MCF 10A (cell line): ENCODE data around the gene HOTAIR. TPM values are rescaled to one million over a fixed set of nuclear protein-coding genes. Genes with fewer than 3 reads are reported as not detected.
A peak's percentile ranks its signal among the peaks of the same experiment; 100 is the strongest.

Experiments
- BruUV-seq: library from RNA; stranded (reverse); fragments of 400-500 nt; replicated peaks from 2 replicates; lab custom pipeline; 2021; lab: Mats Ljungman, UMichigan
- CTCF ChIA-PET: fragments of 300-600 bp; sonication (Branson Sonifier 250); formaldehyde crosslinking; extraction: SDS; loops from one replicate; lab custom pipeline; 2021; ENCODE audit warnings: antibody characterized with exemption, inconsistent platforms; lab: Yijun Ruan, JAX
- POLR2A ChIA-PET: fragments of 300-600, 350-650 bp; sonication (Branson Sonifier 250); formaldehyde crosslinking; extraction: SDS; loops from one replicate; lab custom pipeline; 2020; ENCODE audit warnings: antibody characterized with exemption, inconsistent platforms; lab: Yijun Ruan, JAX
- DNase-seq: peaks from one replicate; pipeline ENCODE4 v3.0.0-alpha.2; 2018; ENCODE audit not compliant: unreplicated experiment
- H3K27ac Mint-ChIP-seq: one replicate; pipeline ENCODE4 v1.8.0; 2022; ENCODE audit warnings: mild to moderate bottlenecking, low read depth, mixed read lengths; ENCODE audit not compliant: unreplicated experiment
- H3K27me3 Mint-ChIP-seq: one replicate; pipeline ENCODE4 v1.8.0; 2022; ENCODE audit warnings: mixed read lengths; ENCODE audit not compliant: insufficient read depth, unreplicated experiment
- H3K36me3 Mint-ChIP-seq: one replicate; pipeline ENCODE4 v1.8.0; 2022; ENCODE audit warnings: mild to moderate bottlenecking, moderate library complexity, mixed read lengths; ENCODE audit not compliant: insufficient read depth, unreplicated experiment
- H3K4me1 Mint-ChIP-seq: one replicate; pipeline ENCODE4 v1.8.0; 2022; ENCODE audit warnings: mixed read lengths; ENCODE audit not compliant: insufficient read depth, unreplicated experiment
- H3K4me3 Mint-ChIP-seq: one replicate; pipeline ENCODE4 v1.8.0; 2022; ENCODE audit warnings: mild to moderate bottlenecking, moderate library complexity, mixed read lengths; ENCODE audit not compliant: unreplicated experiment
- H3K9me3 Mint-ChIP-seq: one replicate; pipeline ENCODE4 v1.8.0; 2022; ENCODE audit warnings: mixed read lengths; ENCODE audit not compliant: unreplicated experiment
- intact Hi-C: fragments of 100-400 bp; cut with micrococcal nuclease; formaldehyde crosslinking; loops from 2 replicates; pipeline ENCODE4 v1.14.1; 2022
- total RNA-seq: library from RNA; stranded (reverse); gene quantifications from 2 replicates; pipeline ENCODE4 v1.2.3, GENCODE V29; 2022
- TF ChIP-seq, protein P1 (sequence below): fragments of 200-600 bp; IDR thresholded peaks from one replicate; pipeline ENCODE4 v1.8.0; 2022; ENCODE audit warnings: antibody characterized with exemption, mild to moderate bottlenecking; ENCODE audit not compliant: unreplicated experiment

Gene HOTAIR
- total RNA-seq, 1 experiment from 2014 or later = 2.0 TPM

DNA sequence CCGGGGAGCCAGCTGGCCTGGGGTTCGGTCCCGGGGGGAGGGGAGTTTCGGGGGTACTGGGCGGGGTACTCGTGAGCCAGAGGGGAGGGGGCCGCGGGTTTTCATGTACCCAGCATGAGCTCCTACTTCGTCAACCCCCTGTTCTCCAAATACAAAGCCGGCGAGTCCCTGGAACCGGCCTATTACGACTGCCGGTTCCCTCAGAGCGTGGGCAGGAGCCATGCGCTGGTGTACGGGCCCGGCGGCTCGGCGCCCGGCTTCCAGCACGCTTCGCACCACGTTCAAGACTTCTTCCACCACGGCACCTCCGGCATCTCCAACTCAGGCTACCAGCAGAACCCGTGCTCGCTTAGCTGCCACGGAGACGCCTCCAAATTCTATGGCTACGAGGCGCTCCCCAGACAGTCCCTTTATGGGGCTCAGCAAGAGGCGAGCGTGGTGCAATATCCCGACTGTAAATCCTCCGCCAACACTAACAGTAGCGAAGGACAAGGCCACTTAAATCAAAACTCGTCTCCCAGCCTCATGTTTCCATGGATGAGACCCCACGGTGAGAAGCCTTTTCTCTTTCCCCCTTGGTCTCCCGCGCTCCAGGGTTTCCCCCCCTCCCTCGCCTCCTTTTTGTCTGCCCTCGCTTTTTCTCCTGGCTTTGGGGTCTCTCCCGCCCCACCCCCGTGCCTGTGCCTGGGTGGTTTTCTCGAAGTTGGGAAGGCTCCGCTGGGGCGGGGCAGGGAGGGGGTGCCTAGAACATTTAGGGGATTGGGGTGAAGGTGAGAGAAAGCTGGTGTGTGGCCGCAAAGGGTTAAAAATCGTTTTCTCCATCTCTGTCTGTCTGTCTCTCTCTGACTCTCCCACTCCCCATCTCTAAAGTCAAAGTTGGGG is 34.7 kb upstream of the HOTAIR start:
- peak overlapping the region; percentile 75 for H3K4me3 Mint-ChIP-seq
- ChIA-PET CTCF (interaction anchor here (0.7 to 12.4 kb wide), 15 partner anchors 8 to 1682 kb away, joined by 3 to 200 read pairs (median 10); partner anchors contain the start of genes HOXC5, HOXC6 and SMUG1), POLR2A (interaction anchor here (0.6 to 3.1 kb wide), 19 partner anchors 8 to 349 kb away, joined by 3 to 20 read pairs (median 4); partner anchors contain the start of genes HOXC5, HOXC6, HOXC9 and SMUG1)
- TF ChIP-seq, protein P1, sequence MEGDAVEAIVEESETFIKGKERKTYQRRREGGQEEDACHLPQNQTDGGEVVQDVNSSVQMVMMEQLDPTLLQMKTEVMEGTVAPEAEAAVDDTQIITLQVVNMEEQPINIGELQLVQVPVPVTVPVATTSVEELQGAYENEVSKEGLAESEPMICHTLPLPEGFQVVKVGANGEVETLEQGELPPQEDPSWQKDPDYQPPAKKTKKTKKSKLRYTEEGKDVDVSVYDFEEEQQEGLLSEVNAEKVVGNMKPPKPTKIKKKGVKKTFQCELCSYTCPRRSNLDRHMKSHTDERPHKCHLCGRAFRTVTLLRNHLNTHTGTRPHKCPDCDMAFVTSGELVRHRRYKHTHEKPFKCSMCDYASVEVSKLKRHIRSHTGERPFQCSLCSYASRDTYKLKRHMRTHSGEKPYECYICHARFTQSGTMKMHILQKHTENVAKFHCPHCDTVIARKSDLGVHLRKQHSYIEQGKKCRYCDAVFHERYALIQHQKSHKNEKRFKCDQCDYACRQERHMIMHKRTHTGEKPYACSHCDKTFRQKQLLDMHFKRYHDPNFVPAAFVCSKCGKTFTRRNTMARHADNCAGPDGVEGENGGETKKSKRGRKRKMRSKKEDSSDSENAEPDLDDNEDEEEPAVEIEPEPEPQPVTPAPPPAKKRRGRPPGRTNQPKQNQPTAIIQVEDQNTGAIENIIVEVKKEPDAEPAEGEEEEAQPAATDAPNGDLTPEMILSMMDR = no peak
- peak; percentile 47 for DNase-seq
- H3K9me3 Mint-ChIP-seq = no peaks in the 10 kb centered on the region
- no peaks in the 10 kb centered on the region for H3K27me3 Mint-ChIP-seq
- TSS peak; percentile 49 for BruUV-seq
- H3K4me1 Mint-ChIP-seq = peaks cover 22% of the 10 kb centered on the region
- H3K36me3 Mint-ChIP-seq = no peaks in the 10 kb centered on the region
- H3K27ac Mint-ChIP-seq = peak overlapping the region; percentile 79
- intact Hi-C loops = loop anchor here (10.0 kb wide), 1 partner anchor 355 kb away; the partner anchor contains the start of gene GPR84

DNA sequence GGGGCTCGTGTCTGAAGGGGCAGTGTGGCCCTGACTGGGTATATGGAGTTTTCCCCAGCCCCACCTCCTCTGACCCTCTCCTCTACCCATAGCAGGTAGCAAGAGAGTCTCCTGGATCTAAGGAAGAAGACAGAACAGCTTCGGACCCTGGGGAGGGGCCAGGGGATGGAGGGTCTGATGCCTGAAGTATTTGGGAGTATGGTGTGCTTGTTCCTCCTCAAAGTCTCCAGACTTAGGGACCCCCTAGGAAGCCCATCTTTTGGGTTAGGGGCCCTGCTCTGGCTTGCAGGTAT is 33.5 kb upstream of the HOTAIR start:
- intact Hi-C loops = loop anchor here (10.0 kb wide), 1 partner anchor 357 kb away; the partner anchor contains the start of gene GPR84
- H3K27ac Mint-ChIP-seq = no peak overlapping the region
- POLR2A ChIA-PET = interaction anchor here (0.5 to 3.1 kb wide), 12 partner anchors 8 to 263 kb away, joined by 3 to 22 read pairs (median 6); partner anchors contain the start of genes HOXC5, HOXC9 and SMUG1

DNA sequence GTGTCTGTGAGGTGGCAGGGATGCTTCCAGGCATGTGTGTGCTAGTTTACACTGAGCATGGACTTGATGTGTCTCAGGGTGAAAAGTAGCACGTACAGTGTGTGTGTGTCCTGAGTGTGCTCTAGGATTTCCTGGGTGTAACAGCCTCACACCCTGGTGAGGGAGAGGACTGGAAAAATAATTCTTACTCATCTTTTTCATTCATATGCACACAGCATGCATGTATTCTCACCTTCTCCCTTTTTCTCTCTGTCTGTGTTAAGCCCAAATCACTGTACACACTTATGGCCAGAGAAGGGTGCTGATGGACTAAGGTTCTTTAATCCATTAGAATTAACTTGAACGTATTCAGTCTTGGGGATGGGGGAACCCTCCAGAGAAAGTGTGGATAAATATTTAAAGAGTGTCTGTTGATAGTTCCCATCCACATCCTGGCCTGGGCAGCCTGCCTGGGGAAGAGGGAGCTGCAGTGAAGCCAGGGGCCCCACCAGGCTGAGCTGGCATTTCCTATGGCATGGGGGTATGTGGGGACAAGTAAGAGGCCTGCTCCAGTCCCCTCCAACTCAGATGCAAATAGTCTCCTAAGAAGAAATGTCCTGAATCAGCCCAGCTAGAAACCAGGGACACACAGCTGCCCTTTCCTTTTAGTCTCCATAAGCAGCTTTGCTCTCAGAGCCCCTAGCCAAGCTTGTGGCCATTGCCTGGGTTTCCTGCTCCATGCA is 32.9 kb upstream of the HOTAIR start:
- intact Hi-C loops = loop anchor here (10.0 kb wide), 1 partner anchor 357 kb away; the partner anchor contains the start of gene GPR84
- Mint-ChIP-seq H3K27ac (no peak overlapping the region), H3K36me3 (peaks cover 7% of the 10 kb centered on the region), H3K4me1 (peaks cover 16% of the 10 kb centered on the region), H3K27me3 (no peaks in the 10 kb centered on the region), H3K9me3 (no peaks in the 10 kb centered on the region), H3K4me3 (no peak overlapping the region)
- TF ChIP-seq, protein P1 = no peak
- POLR2A ChIA-PET = interaction anchor here (0.5 to 3.1 kb wide), 9 partner anchors 8 to 263 kb away, joined by 3 to 22 read pairs (median 5); partner anchors contain the start of genes HOXC5 and HOXC9
- CTCF ChIA-PET = interaction anchor here (0.5 to 12.4 kb wide), 15 partner anchors 10 to 242 kb away, joined by 3 to 200 read pairs (median 5); partner anchors contain the start of genes HOXC5, HOXC6 and SMUG1
- no peak for DNase-seq
- no TSS peak for BruUV-seq

More for the DNA sequence above, 33.5 kb upstream of the HOTAIR start:
- peak overlapping the region; percentile 75 for H3K4me3 Mint-ChIP-seq
- H3K4me1 Mint-ChIP-seq = peaks cover 16% of the 10 kb centered on the region
- no peak for DNase-seq
- BruUV-seq = no TSS peak
- H3K9me3 Mint-ChIP-seq = no peaks in the 10 kb centered on the region
- H3K36me3 Mint-ChIP-seq = peaks cover 2% of the 10 kb centered on the region
- no peaks in the 10 kb centered on the region for H3K27me3 Mint-ChIP-seq
- CTCF ChIA-PET = interaction anchor here (0.5 to 12.4 kb wide), 15 partner anchors 9 to 287 kb away, joined by 3 to 200 read pairs (median 8); partner anchors contain the start of genes HOXC5, HOXC6 and SMUG1
- TF ChIP-seq, protein P1 = no peak
